Left lung (tissue), 10 donors: ENCODE results near the gene FCER2. TPM values are rescaled to one million over a fixed set of nuclear protein-coding genes. Genes with fewer than 3 reads are reported as not detected.
"Not testable (repeated sequence)": the region's sequence is repeated elsewhere in the genome, so short reads cannot be mapped to it uniquely, and the experiment has no call there.

Experiments
- ATAC-seq: fragments of 200-7000 bp; cut with Tn5 transposase; one replicate; pipeline ENCODE4 v1.9.1; 2020; ENCODE audit warnings: moderate library complexity
- DNase-seq, 4 donors: peaks; one replicate each; pipeline ENCODE4 v3.0.0-alpha.2; 2013 to 2020
- H3K27ac ChIP-seq, 2 donors: fragments of 200-600 bp; sonication (generic) in 1 of 2; one replicate each; pipeline versions ENCODE4 v1.5.0 to v1.8.0; 2020 to 2021
- H3K27me3 ChIP-seq, 2 donors: fragments of 200-600 bp; sonication (generic) in 1 of 2; one replicate each; pipeline versions ENCODE4 v1.5.0 to v1.8.0; 2020 to 2021
- H3K36me3 ChIP-seq, 2 donors: fragments of 200-600 bp; sonication (generic) in 1 of 2; one replicate each; pipeline versions ENCODE4 v1.5.0 to v1.8.0; 2020 to 2021
- H3K4me1 ChIP-seq, 2 donors: fragments of 200-600 bp; one replicate each; pipeline ENCODE4 v1.8.0; 2021
- H3K4me3 ChIP-seq, 2 donors: fragments of 200-600 bp; sonication (generic) in 1 of 2; one replicate each; pipeline versions ENCODE4 v1.5.0 to v1.8.0; 2020 to 2021; ENCODE audit warnings: mild to moderate bottlenecking in 1 of 2
- H3K9me3 ChIP-seq, 2 donors: fragments of 200-600 bp; sonication (generic) in 1 of 2; one replicate each; pipeline versions ENCODE4 v1.5.0 to v1.8.0; 2020 to 2021
- intact Hi-C, 2 donors: fragments of 100-400 bp; cut with DNase I; formaldehyde crosslinking; loops; one replicate each; pipeline versions ENCODE4 v1.11.2 to v1.14.2; 2022
- polyA plus RNA-seq, 6 donors: library from polyadenylated mRNA; unstranded; fragments of 120-200 nt; gene quantifications; one replicate each; pipeline ENCODE4 v1.2.1, GENCODE V29; 2013; ENCODE audit not compliant: insufficient read length in 6 of 6
- total RNA-seq, 2 donors: library from RNA; stranded (reverse); fragmentation: NEBNext Ultra II Directional; extraction: Animal tissue kit (Norgen Biotek cat#: 25700); gene quantifications; one replicate each; pipeline ENCODE4 v1.2.1, GENCODE V29; 2021
- TF ChIP-seq, protein P1 (sequence below), 2 donors: fragments of 200-600 bp; sonication (generic) in 1 of 2; IDR thresholded peaks; one replicate each; pipeline versions ENCODE4 v1.5.0 to v1.8.0; 2021; ENCODE audit warnings: antibody characterized with exemption in 2 of 2
- donor health status: DM: no; HTN: yes; CAD: no.
- donor health status: DM: no; HTN: no; CAD: no.

The FCER2 gene
- total and polyA plus RNA-seq, 8 donors: 0.27 to 0.73 (median 0.54) TPM

DNA sequence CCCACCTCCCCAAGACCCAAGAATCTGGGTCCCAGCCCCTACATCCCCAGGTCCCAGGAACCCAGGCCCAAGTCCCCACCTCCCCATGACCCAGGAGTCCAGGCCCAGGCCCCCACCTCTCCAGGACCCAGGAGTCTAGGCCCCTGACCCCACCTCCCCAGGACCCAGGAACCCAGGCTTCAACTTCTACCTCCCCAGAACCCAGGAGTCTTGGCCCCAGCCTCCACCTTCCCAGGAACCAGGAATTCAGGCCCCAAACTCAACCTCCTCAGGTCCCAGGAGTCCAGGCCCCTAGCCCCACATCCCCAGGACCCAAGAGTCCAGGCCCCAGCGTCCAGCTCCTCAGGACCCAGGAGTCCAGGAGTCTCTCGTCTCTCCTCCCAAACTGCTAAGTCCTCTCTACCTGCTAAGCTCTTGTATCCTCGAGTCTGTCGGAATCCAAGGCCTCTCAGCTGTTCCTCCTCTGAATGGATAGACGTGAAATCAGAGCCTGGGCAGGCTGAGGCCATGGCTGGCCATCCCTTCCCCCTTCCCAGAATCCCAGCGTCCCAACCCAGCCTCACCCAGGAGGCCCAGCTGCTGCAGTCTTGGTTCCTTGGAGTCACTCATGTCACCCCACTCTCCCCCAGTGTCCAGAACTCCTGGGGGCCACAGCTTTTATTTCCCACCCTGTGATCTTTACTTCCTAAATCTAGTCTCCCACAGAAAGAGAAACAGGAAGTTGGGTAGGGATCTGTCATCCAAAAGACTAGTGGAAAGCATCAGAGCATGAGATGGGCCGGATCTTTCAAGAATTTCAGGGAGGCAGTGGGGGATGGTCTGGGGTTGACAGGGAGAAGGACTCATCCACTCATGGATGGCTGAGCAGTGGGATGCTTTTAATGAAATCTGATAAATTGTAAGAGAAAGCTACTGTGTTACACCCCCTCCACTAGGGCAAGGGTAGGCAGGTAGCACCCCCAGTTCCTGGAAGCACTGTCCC, 45.3 kb upstream of the FCER2 start, which contains the start of gene CD209:
Gene CD209 (minus strand): TSS at position 632 of the 982 bp plus-strand sequence. CDS start 23 bp downstream, at position 609.
- intact Hi-C loops: no loop called here
- no peaks in the 10 kb centered on the region for H3K9me3 ChIP-seq
- TF ChIP-seq, protein P1, sequence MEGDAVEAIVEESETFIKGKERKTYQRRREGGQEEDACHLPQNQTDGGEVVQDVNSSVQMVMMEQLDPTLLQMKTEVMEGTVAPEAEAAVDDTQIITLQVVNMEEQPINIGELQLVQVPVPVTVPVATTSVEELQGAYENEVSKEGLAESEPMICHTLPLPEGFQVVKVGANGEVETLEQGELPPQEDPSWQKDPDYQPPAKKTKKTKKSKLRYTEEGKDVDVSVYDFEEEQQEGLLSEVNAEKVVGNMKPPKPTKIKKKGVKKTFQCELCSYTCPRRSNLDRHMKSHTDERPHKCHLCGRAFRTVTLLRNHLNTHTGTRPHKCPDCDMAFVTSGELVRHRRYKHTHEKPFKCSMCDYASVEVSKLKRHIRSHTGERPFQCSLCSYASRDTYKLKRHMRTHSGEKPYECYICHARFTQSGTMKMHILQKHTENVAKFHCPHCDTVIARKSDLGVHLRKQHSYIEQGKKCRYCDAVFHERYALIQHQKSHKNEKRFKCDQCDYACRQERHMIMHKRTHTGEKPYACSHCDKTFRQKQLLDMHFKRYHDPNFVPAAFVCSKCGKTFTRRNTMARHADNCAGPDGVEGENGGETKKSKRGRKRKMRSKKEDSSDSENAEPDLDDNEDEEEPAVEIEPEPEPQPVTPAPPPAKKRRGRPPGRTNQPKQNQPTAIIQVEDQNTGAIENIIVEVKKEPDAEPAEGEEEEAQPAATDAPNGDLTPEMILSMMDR (IDR thresholded peaks at IDR 0.05): no peak
- peaks cover 0 to 9% of the 10 kb centered on the region in 2 donors for H3K27me3 ChIP-seq
- H3K4me3 ChIP-seq: no peak within 1 kb of the TSS
- H3K27ac ChIP-seq: no peak within 1 kb of the TSS
- peaks cover 0 to 6% of the 10 kb centered on the region in 2 donors for H3K4me1 ChIP-seq
- ATAC-seq: peak; percentile 48
- no peak for DNase-seq
- H3K36me3 ChIP-seq: no peaks in the 10 kb centered on the region

DNA sequence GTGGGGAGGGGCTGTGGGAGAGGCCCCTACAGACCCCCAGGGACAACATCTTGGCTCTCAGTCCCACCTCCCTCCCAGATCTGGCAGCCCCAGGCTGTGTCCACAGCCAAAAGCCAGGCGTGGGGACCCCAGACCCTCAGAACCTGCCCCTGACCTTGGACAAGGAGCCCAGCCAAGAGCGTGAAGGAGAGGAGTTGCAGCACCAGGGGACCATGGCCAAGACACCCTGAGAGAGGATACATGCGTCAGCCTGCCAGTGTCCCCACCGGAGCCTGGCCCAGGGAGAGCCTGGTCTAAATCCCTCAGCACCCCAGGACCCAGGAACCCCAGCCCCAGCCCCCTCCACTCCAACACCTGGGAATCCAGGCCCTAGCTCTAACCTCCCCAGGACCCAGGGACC, 44.4 kb upstream of the FCER2 start:
- H3K9me3 ChIP-seq, H3K4me3 ChIP-seq, H3K36me3 ChIP-seq, intact Hi-C loops, H3K27ac ChIP-seq, H3K27me3 ChIP-seq, ATAC-seq, H3K4me1 ChIP-seq, DNase-seq: not testable (repeated sequence)

GRCh38 chr19:7744871-7745650, 43.1 kb upstream of the FCER2 start:
- no peak overlapping the region for H3K4me3 ChIP-seq
- peaks cover 0 to 6% of the 10 kb centered on the region in 2 donors for H3K4me1 ChIP-seq
- no peak overlapping the region for H3K27ac ChIP-seq
- intact Hi-C loops: no loop called here
- no peaks in the 10 kb centered on the region for H3K36me3 ChIP-seq
- no peak for ATAC-seq
- TF ChIP-seq, protein P1 (IDR thresholded peaks at IDR 0.05): no peak
- H3K9me3 ChIP-seq: no peaks in the 10 kb centered on the region
- peaks cover 0 to 9% of the 10 kb centered on the region in 2 donors for H3K27me3 ChIP-seq
- DNase-seq: no peak

- ATAC-seq (no peak), DNase-seq (no peak)
- H3K9me3 ChIP-seq: no peaks in the 10 kb centered on the region
- H3K4me3 ChIP-seq: no peak overlapping the region
- H3K4me1 ChIP-seq: peaks cover 0 to 6% of the 10 kb centered on the region in 2 donors
- intact Hi-C loops: no loop called here
- no peaks in the 10 kb centered on the region for H3K36me3 ChIP-seq
- H3K27ac ChIP-seq: no peak overlapping the region
- TF ChIP-seq, protein P1 (IDR thresholded peaks at IDR 0.05): no peak
- H3K27me3 ChIP-seq: peaks cover 0 to 9% of the 10 kb centered on the region in 2 donors
Measured at GRCh38 chr19:7744199-7744786, 42.4 kb upstream of the FCER2 start.

- H3K27me3 ChIP-seq: peaks cover 0 to 9% of the 10 kb centered on the region in 2 donors
- no peak overlapping the region for H3K4me3 ChIP-seq
- H3K4me1 ChIP-seq: peaks cover 0 to 6% of the 10 kb centered on the region in 2 donors
- H3K36me3 ChIP-seq: no peaks in the 10 kb centered on the region
- no peak overlapping the region for H3K27ac ChIP-seq
- H3K9me3 ChIP-seq: no peaks in the 10 kb centered on the region
- intact Hi-C loops: no loop called here
- DNase-seq (peak in 1 of 4 donors; percentile 10), ATAC-seq (no peak)
- TF ChIP-seq, protein P1 (IDR thresholded peaks at IDR 0.05): no peak
Measured at GRCh38 chr19:7743425-7743841, 41.5 kb upstream of the FCER2 start.
